GM18520 (cell line): ENCODE results near the gene MBD3L3.
"Not testable (repeated sequence)": the region's sequence is repeated elsewhere in the genome, so short reads cannot be mapped to it uniquely, and the experiment has no call there.

Source experiments
- ATAC-seq: cut with Tn5 transposase; IDR thresholded peaks from one replicate; pipeline ENCODE4 v1.9.1; 2021; ENCODE audit not compliant: unreplicated experiment

The MBD3L3 gene

GRCh38 chr19:7063764-7064418, 5.4 kb upstream of the MBD3L3 start:
- no peak for ATAC-seq

DNA sequence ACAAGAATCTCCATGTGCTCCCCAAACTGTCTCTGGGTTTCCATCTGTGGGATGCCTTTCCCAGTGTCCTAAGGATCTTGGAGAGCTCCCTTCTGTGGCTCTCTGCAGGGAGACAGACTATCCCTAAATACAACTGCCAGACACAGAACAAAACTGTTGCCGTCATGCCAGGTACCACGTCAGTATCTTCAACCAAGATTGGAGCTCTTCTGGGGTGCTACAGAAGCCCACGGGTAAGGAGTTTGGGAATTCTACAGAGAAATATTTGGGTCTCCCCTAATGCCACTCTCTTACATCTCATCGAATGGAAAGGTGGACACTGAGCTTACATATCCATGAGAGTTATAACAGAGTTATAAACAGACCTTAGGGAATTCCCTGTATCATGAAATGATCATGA, 4.9 kb upstream of the MBD3L3 start:
- no peak for ATAC-seq

DNA sequence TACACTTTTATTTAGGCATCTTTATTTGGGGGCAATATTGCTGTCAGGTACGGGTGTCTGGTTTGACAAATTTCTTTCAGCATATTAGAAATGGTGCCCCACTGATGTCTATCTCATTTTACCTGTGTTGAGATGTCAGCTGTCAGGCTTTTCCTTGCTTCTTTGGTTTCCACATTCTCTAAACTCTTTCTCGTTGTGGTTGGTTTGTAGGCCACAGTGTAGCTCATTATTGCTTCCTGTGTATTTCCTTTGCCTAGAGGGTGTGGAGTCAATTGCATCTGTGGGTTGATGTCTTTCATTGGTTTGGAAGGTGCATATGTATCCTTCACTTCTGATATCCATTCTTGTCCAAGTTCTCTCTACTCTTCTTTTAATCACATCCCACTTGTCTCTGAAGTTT, 1.5 kb upstream of the MBD3L3 start:
- not testable (repeated sequence) for ATAC-seq

GRCh38 chr19:7056371-7056770, 2.1 kb downstream of the MBD3L3 start:
- ATAC-seq = not testable (repeated sequence)

DNA sequence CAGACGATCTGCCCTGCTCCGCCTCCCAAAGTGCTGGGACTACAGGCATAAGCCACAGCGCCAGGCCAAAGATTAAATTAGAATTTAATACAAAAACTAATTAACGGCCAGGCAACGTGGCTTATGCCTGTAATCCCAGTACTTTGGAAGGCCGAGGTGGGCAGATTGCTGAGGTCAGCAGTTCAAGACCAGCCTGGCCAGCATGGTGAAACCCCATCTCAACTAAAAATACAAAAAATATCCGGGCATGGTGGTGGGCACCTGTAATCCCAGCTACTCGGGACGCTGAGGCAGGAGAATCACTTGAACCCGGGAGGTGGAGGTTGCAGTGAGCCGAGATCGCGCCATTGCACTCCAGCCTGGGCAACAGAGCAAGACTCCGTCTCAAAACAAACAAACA, 2.8 kb downstream of the MBD3L3 start:
- ATAC-seq = not testable (repeated sequence)

GRCh38 chr19:7054635-7055368, 3.7 kb downstream of the MBD3L3 start:
- ATAC-seq = not testable (repeated sequence)

- not testable (repeated sequence) for ATAC-seq
These were observed 5.6 kb downstream of the MBD3L3 start for GRCh38 chr19:7052896-7053295.

GRCh38 chr19:7051421-7051820, 7.1 kb downstream of the MBD3L3 start:
- not testable (repeated sequence) for ATAC-seq

DNA sequence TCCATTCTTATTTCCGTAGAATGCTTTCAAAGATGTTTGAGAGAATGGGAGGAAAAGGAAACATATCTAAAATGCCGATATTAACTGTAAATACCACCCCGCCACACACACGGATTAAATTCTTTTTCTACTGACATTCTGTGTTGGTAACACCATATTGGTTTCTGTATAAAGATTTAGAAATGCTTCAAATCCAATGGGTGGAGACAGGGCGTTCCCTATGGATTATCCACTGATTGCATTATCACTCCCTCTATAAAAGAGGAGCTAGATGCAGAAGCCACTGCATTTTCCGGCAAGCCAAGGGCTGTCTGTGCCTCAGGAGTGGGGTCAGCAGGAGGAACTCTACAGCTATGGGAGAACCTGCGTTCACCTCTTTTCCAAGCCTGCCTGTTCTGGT, 9.5 kb downstream of the MBD3L3 start, which contains the start of gene MBD3L2:
MBD3L2 (plus strand) TSS at position 301 of the 400 bp plus-strand sequence; CDS start at position 354, 53 bp downstream.
- ATAC-seq = not testable (repeated sequence)

DNA sequence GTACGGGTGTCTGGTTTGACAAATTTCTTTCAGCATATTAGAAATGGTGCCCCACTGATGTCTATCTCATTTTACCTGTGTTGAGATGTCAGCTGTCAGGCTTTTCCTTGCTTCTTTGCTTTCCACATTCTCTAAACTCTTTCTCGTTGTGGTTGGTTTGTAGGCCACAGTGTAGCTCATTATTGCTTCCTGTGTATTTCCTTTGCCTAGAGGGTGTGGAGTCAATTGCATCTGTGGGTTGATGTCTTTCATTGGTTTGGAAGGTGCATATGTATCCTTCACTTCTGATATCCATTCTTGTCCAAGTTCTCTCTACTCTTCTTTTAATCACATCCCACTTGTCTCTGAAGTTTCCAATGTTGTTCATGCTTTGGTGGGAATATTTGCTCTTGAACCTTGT, 16.9 kb downstream of the MBD3L3 start:
- ATAC-seq = not testable (repeated sequence)

DNA sequence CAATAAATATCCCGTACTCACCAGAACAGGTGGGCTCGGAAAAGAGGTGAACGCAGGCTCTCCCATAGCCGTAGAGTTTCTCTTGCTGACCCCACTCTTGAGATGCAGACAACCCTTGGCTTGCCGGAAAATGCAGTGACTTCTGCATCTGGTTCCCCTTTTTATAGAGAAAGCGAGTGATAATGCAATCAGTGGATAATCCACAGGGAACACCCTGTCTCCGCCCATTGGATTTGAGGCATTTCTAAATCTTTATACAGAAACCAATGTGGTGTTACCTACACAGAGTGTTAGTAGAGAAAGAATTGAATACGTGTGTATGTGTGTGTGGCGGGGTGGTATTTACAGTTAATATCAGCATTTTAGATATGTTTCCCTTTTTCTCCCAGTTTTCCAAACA, 18.4 kb downstream of the MBD3L3 start, which contains the start of gene MBD3L4:
MBD3L4 (minus strand) TSS at position 101 of the 400 bp plus-strand sequence; CDS start at position 66, 35 bp downstream.
- not testable (repeated sequence) for ATAC-seq

GRCh38 chr19:7030278-7030677, 28.2 kb downstream of the MBD3L3 start, which contains the start of gene MBD3L5:
Gene MBD3L5, plus strand, starts transcription at chr19:7030578. Its CDS starts 34 bp downstream, at chr19:7030612.
- not testable (repeated sequence) for ATAC-seq

- ATAC-seq = not testable (repeated sequence)
These were observed 29.7 kb downstream of the MBD3L3 start for GRCh38 chr19:7028790-7029189.

DNA sequence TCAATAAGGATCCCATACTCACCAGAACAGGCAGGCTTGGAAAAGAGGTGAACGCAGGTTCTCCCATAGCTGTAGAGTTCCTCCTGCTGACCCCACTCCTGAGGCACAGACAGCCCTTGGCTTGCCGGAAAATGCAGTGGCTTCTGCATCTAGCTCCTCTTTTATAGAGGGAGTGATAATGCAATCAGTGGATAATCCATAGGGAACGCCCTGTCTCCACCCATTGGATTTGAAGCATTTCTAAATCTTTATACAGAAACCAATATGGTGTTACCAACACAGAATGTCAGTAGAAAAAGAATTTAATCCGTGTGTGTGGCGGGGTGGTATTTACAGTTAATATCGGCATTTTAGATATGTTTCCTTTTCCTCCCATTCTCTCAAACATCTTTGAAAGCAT, 37.1 kb downstream of the MBD3L3 start, which contains the start of gene MBD3L2B:
MBD3L2B (minus strand) TSS at position 101 of the 400 bp plus-strand sequence; CDS start at position 67, 34 bp downstream.
- not testable (repeated sequence) for ATAC-seq

- ATAC-seq = no peak
These were observed 39.6 kb downstream of the MBD3L3 start for GRCh38 chr19:7018828-7019227.

DNA sequence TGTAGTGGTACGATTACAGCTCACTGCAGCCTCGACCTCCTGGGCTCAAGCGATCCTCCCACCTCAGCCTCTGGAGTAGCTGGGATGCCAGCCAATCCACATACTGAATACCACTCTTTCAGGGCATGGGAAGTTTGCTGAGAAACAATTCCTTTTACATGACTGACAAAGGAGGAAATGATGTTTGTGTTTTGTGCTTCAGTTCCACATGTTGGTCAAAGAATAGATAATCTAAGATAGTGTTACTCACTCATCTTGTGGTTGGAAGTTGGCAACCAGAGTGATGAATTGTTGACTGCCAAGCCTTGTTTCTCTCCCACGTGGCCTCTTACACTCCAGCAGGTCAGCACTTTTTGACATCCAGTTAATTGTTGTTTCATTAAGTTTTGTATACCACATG, 44.8 kb downstream of the MBD3L3 start:
- peak; percentile 45 for ATAC-seq

DNA sequence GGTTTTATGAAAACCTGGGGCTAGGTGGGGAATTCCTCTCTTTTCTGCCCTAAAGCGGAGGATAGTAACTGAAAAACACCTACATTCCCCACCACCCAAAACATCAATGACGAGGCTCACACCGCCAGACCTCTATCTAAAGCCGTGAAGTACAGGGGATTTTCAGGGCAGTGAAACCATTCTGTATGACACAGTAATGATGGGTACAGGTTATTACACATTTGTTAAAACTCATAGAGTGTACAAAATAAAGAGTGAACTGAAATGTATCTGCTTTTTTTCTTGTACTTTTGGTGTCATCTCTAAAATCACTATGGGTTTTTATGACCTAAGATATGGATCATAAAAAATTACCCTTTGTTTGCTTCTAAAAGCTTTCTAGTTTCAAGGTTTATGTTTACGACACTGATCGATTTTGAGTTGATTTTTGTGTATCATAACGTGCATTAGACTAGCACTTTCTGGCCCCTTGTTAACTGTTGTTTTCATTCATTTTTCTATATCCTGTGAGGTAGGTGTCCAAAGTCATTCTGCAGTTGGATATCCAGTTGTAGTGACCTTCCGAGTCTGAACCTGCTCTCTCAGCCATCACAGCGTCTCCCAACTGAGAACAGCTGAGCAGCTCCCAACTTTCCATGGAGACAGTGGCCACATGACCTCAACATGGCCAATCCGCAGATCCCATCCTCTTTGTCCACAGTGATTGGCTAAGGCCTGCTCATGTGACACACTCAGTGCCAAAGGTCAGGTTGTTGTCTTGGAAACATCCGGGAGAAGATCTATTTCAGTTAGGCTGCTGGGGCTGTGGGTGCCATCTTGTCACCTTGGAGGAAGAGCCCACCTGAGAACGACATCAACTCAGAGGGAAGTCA, 47.5 kb downstream of the MBD3L3 start:
- no peak for ATAC-seq

DNA sequence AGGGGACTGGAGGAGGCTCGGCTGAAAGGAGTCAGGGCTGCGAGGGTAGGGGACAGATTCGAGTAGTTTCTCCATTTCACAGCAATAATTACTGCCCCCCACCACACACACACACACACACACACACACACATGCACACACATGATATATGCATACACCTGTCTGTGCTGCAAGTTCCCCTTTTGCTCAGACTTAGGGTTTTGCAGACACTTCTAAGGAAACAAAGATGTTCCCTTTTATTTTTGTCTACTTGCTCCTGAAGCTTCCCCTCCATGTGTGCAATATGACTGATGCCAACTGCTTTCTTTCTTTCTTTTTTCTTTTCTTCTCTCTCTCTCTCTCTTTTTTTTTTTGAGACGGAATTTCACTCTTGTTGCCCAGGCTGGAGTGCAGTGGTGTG, 50.6 kb downstream of the MBD3L3 start:
- no peak for ATAC-seq
